GM21723 (cell line): ENCODE results near the gene KIZ.
"Not testable (repeated sequence)": the region's sequence is repeated elsewhere in the genome, so short reads cannot be mapped to it uniquely, and the experiment has no call there.

Experiments used
- ATAC-seq: cut with Tn5 transposase; IDR thresholded peaks from one replicate; pipeline ENCODE4 v1.9.1; 2021; ENCODE audit warnings: mild to moderate bottlenecking, moderate library complexity; ENCODE audit not compliant: unreplicated experiment

Gene KIZ

GRCh38 chr20:21136015-21136732 is 10.3 kb downstream of the KIZ start:
- ATAC-seq, result no peak

GRCh38 chr20:21137078-21137477 is 11.2 kb downstream of the KIZ start:
- ATAC-seq, result no peak

- no peak for ATAC-seq
Observed at GRCh38 chr20:21139881-21140566, 14.1 kb downstream of the KIZ start.

GRCh38 chr20:21141825-21142224 is 15.9 kb downstream of the KIZ start:
- no peak for ATAC-seq

- ATAC-seq, result no peak
Observed at GRCh38 chr20:21143194-21143890, 17.5 kb downstream of the KIZ start.

GRCh38 chr20:21145424-21145823 is 19.5 kb downstream of the KIZ start:
- no peak for ATAC-seq

- ATAC-seq, result no peak
Observed at GRCh38 chr20:21146215-21146614, 20.3 kb downstream of the KIZ start.

GRCh38 chr20:21147593-21147992 is 21.7 kb downstream of the KIZ start:
- no peak for ATAC-seq

GRCh38 chr20:21149344-21149743 is 23.5 kb downstream of the KIZ start:
- ATAC-seq, result no peak

- ATAC-seq, result no peak
Observed at GRCh38 chr20:21151791-21152190, 25.9 kb downstream of the KIZ start.

- ATAC-seq, result no peak
Observed at GRCh38 chr20:21154692-21155091, 28.8 kb downstream of the KIZ start.

GRCh38 chr20:21155268-21155667 is 29.4 kb downstream of the KIZ start:
- no peak for ATAC-seq

GRCh38 chr20:21156266-21156665 is 30.4 kb downstream of the KIZ start:
- ATAC-seq, result no peak

- no peak for ATAC-seq
Observed at GRCh38 chr20:21157006-21157405, 31.1 kb downstream of the KIZ start.

GRCh38 chr20:21159658-21160380 is 33.9 kb downstream of the KIZ start:
- ATAC-seq, result no peak

GRCh38 chr20:21161926-21162325 is 36.0 kb downstream of the KIZ start:
- ATAC-seq, result no peak

- no peak for ATAC-seq
Observed at GRCh38 chr20:21162631-21163030, 36.7 kb downstream of the KIZ start.

GRCh38 chr20:21166801-21167200 is 40.9 kb downstream of the KIZ start:
- no peak for ATAC-seq

- no peak for ATAC-seq
Observed at GRCh38 chr20:21167261-21167660, 41.4 kb downstream of the KIZ start.

- not testable (repeated sequence) for ATAC-seq
Observed at GRCh38 chr20:21168061-21168460, 42.2 kb downstream of the KIZ start.

- ATAC-seq, result no peak
Observed at GRCh38 chr20:21172626-21173025, 46.7 kb downstream of the KIZ start.
